RCC 7860 (cell line): ENCODE measurements around the gene SIK3.

ENCODE experiments used
- DNase-seq: peaks from one replicate; pipeline ENCODE4 v3.0.0-alpha.2; 2015; ENCODE audit warnings: low spot score
- FAIRE-seq: peaks from 2 replicates; lab custom pipeline; 2012; peaks lifted over from hg19 to GRCh38; lab: Jason Lieb, UNC

Gene SIK3

DNA sequence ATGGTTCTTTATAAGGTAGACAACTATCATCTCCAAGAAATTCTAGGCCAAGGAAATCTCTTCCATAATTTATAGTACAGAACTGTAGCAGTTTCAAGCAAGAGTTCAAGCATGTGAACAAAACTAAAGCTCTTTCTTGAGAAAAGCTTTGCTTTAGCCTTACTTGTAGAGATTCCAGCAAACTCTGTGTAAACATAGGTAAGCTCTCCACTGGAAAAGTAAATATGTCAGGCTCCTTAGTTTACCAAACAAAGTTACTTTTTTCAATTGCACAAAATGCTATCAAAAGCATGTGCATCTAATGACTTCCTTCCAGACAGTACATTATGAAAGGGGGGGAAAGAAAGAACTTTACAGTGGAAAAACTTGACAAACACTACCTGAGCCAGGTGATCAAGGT, 125.0 kb downstream of the SIK3 start:
- FAIRE-seq (no peak), DNase-seq (no peak)

GRCh38 chr11:116972691-116973090, 125.5 kb downstream of the SIK3 start:
- DNase-seq (no peak), FAIRE-seq (no peak)

GRCh38 chr11:116970485-116971292, 127.5 kb downstream of the SIK3 start:
- FAIRE-seq (peak; percentile 52), DNase-seq (no peak)

DNA sequence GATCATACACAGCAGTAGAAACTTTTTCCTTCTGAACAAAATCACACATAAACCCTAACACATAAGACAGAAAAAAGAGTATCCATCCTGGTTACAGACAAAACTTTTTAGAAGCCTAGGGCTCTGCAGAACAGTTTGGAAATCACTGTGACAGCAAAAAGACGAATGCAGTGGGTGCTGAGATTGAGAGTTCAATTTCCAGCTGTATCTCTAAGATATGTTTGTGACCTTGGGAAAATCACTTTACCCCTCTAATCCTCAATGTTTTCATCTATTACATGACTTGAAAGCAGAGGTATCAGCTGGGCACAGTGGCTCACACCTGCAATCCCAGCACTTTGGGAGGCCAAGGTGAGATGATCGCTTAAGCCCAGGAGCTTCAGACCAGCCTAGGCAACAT, 128.5 kb downstream of the SIK3 start:
- FAIRE-seq (no peak), DNase-seq (no peak)

DNA sequence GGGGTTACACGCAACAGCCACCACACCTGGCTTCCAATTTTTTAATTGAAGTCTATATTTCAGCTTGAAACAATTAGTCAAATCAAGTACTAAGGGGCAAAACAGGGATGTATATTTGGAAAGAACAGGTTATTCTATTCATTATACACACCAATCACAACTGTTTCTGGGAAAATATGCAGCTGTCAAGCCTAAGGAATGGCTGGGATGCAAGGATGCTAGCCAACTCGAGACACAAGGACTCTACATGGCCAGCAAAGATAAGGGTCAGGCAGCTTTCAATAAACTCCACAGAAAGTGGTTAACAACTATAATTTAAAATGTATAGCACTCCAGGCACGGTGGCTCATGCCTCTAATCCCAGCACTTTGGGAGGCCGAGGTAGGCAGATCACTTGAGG, 134.0 kb downstream of the SIK3 start:
- DNase-seq (no peak), FAIRE-seq (no peak)

DNA sequence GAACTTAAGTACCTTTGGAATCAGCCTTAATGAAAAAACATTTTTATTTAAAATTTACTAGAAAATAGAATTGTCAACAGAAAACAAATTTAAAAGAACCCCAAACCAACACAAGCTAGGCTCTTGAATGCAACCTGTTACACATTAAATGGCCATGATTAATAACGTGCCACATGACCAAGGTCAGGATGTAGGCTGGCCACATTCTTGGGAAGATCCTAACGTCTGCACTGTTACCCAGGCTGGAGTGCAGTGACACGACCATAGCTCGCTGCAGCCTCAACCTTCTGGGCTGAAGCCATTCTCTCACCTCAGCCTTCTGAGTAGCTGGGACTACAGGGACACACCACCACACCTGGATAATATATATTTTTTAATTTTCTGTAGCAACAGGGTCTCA, 134.4 kb downstream of the SIK3 start:
- peak; percentile 69 for FAIRE-seq
- peak; percentile 48 for DNase-seq

- DNase-seq (no peak), FAIRE-seq (no peak)
Measured at GRCh38 chr11:116962108-116962507, 136.1 kb downstream of the SIK3 start.

DNA sequence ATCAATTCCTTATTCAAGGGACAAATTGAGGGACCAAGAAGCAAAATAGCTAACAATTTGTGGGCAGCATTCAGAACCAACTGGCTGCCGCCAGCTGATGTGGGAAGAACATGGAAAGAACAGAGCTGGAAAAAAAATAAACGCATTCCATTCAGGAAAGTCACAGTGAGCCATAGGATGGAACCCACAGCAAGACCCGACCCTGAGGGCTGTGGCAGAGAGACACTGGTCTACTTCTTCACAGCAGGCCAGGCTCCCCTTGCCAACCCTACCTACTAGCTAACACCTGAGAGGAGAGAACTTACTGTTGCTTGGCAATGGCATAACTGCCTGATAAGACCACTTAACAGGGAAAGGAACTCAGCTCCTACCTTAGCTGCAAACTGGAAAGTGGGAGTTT, 137.3 kb downstream of the SIK3 start:
- DNase-seq, result peak; percentile 68
- peak; percentile 84 for FAIRE-seq

- no peak for DNase-seq
- no peak for FAIRE-seq
Measured at GRCh38 chr11:116958246-116958645, 140.0 kb downstream of the SIK3 start.

- DNase-seq (no peak), FAIRE-seq (no peak)
Measured at GRCh38 chr11:116955949-116956348, 142.3 kb downstream of the SIK3 start.

- no peak for DNase-seq
- FAIRE-seq, result no peak
Measured at GRCh38 chr11:116955548-116955947, 142.7 kb downstream of the SIK3 start.

- DNase-seq (no peak), FAIRE-seq (no peak)
Measured at GRCh38 chr11:116953530-116954285, 144.5 kb downstream of the SIK3 start.

DNA sequence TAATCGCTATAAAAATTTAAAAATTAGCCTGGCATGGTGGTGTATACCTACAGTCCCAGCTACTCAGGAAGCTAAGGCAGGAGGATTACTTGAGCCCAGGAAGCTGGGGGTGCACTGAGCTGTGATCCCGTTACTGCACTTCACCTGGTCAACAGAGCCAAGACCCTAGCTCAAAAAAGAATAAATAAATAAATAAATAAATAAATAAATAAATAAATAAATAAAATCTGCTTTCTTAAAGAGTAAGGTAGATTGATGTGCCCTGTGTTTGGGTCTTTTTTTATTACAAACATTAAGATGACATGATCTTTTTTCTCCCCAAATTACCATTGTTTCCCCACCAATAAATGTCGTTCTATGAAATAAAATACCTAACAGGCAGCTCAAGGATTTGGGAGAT, 146.5 kb downstream of the SIK3 start:
- no peak for DNase-seq
- FAIRE-seq, result no peak

DNA sequence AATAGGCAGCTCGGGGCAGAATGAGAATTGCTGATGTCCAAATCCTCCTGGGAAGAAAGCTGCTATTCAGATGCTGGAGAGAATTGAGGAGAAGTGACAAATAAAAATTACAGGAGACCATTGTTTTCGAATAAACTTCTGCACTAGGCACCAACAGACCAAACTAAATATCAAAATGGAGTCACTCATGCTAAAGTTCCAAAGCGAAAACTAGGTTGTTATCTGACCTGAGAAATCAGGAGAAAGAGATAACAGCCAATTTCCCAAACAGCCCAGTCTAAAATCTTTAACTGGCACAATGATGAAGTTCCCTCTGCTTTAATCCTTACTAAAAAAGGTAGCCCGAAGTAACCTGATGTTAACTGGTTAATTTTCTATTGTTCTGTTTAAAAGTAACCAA, 148.0 kb downstream of the SIK3 start:
- DNase-seq (no peak), FAIRE-seq (no peak)

- peak; percentile 21 for DNase-seq
- peak; percentile 45 for FAIRE-seq
Measured at GRCh38 chr11:116948391-116948790, 149.8 kb downstream of the SIK3 start.

- no peak for DNase-seq
- FAIRE-seq, result no peak
Measured at GRCh38 chr11:116946414-116946813, 151.8 kb downstream of the SIK3 start.

DNA sequence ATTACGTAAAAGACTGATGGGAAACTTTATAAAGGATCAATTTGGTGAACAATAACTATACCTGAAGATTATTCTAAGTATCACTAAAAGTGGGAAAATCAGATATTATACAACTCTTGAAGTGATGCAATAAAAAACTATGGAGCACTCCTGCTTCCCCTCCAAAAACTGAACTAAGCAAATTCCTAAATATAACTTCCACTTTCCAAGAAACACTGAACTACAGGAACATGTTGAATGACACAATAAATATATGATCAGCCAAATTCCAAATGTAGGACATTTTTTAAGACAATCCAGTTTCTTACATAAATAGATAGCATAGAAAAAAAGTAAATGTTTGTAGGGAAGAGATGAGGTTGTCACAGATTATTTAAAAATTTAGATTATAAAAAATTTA, 158.7 kb downstream of the SIK3 start:
- FAIRE-seq, result no peak

GRCh38 chr11:116938471-116939070, 159.7 kb downstream of the SIK3 start:
- FAIRE-seq (no peak), DNase-seq (no peak)

More for the DNA sequence above, 158.7 kb downstream of the SIK3 start:
- no peak for DNase-seq

DNA sequence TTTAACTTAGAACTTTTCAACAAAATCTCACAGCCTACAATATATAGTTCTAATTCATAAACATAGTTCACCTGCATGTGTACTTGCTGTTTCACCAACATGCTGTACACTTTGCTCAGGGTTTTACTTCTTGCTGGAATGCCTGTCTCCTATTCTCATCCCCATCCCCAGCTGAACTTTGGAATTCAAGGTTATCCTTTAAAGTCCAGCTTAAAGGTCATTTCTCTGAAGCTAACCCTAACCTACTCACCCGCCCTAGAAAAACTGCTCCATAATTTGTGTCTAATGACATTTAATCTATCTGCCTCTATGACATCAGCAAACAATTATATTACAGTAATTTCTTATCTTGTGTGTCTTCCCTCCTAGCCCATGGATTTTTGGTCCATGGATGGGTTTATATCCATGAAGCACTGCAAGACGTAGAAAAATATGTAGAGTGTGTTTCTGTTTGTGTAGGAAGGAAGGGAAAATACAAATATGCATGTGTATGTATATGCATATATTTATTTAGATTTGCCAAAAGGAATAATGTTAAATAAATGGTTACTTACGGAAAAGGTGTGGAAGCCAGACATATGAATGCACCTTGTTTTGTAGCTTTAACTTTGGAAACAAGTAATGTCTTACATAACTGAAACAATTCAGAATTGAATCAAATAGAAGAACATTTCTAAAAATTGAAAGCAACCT, 161.3 kb downstream of the SIK3 start:
- FAIRE-seq (no peak), DNase-seq (no peak)

GRCh38 chr11:116935514-116935913, 162.7 kb downstream of the SIK3 start:
- DNase-seq (no peak), FAIRE-seq (no peak)

DNA sequence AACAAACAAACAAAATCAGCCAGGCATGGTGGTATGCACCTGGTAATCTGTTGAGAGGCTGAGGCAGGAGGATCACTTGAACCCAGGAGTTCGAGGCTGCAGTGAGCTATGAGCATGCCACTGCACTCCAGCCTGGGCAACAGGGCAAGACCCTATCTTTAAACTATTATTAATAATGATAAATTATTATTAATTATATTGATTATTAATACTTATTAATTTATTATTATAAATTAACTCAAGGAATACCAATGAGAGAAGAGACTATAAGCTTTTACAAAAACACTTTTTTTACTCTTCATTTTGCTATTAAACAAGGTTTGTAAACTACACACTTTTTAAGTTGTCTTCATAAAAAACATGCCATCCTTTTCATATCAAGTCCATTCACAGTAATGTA, 163.1 kb downstream of the SIK3 start:
- FAIRE-seq (no peak), DNase-seq (no peak)
